ENCODE measurements around the gene IQSEC1.

GRCh38 chr3:13034109-13034800 is 39.0 kb downstream of the IQSEC1 start:
- no peak for TF ChIP-seq GATA2 (IDR thresholded peaks at IDR 0.05; ENCODE audit: low read depth, low read length)
- TF ChIP-seq GATA3 (IDR thresholded peaks at IDR 0.05; ENCODE audit: low read depth, low read length): no peak
